ENCODE data around the gene IFRD1.
"Not testable (repeated sequence)": the region's sequence is repeated elsewhere in the genome, so short reads cannot be mapped to it uniquely, and the experiment has no call there.

The IFRD1 gene

GRCh38 chr7:112504093-112504695 is 53.9 kb downstream of the IFRD1 start:
- H3K36me3 ChIP-seq (ENCODE audit: control insufficient read depth in 2 of 2, insufficient read depth in 2 of 2, low read length in 2 of 2) = no peaks in the 10 kb centered on the region
- H3K4me1 ChIP-seq (ENCODE audit: control insufficient read depth, insufficient read depth, low read length) = peaks cover 4% of the 10 kb centered on the region
- no peak overlapping the region for H3K9ac ChIP-seq (ENCODE audit: low read length in 2 of 2)
- no peak overlapping the region for H3K4me3 ChIP-seq (ENCODE audit: low read length in 2 of 2)
- H3K27ac ChIP-seq (ENCODE audit: low read length) = no peak overlapping the region
- no peaks in the 10 kb centered on the region for H3K27me3 ChIP-seq (ENCODE audit: control insufficient read depth in 1 of 2, insufficient read depth in 2 of 2, low read length in 2 of 2)
- H3K9me3 ChIP-seq (ENCODE audit: control insufficient read depth in 2 of 2, low read length in 2 of 2) = no peaks in the 10 kb centered on the region

GRCh38 chr7:112505495-112505894 is 55.2 kb downstream of the IFRD1 start:
- no peak overlapping the region for H3K4me3 ChIP-seq (ENCODE audit: low read length in 2 of 2)
- H3K36me3 ChIP-seq (ENCODE audit: control insufficient read depth in 2 of 2, insufficient read depth in 2 of 2, low read length in 2 of 2) = no peaks in the 10 kb centered on the region
- H3K4me1 ChIP-seq (ENCODE audit: control insufficient read depth, insufficient read depth, low read length) = peaks cover 4% of the 10 kb centered on the region
- no peak overlapping the region for H3K27ac ChIP-seq (ENCODE audit: low read length)
- no peak overlapping the region for H3K9ac ChIP-seq (ENCODE audit: low read length in 2 of 2)
- no peaks in the 10 kb centered on the region for H3K27me3 ChIP-seq (ENCODE audit: control insufficient read depth in 1 of 2, insufficient read depth in 2 of 2, low read length in 2 of 2)
- no peaks in the 10 kb centered on the region for H3K9me3 ChIP-seq (ENCODE audit: control insufficient read depth in 2 of 2, low read length in 2 of 2)

GRCh38 chr7:112508404-112508803 is 58.1 kb downstream of the IFRD1 start:
- Histone ChIP-seq H3K4me1 (ENCODE audit: control insufficient read depth, insufficient read depth, low read length) (no peaks in the 10 kb centered on the region), H3K9me3 (ENCODE audit: control insufficient read depth in 2 of 2, low read length in 2 of 2) (no peaks in the 10 kb centered on the region), H3K9ac (ENCODE audit: low read length in 2 of 2) (no peak overlapping the region), H3K36me3 (ENCODE audit: control insufficient read depth in 2 of 2, insufficient read depth in 2 of 2, low read length in 2 of 2) (no peaks in the 10 kb centered on the region), H3K4me3 (ENCODE audit: low read length in 2 of 2) (no peak overlapping the region), H3K27me3 (ENCODE audit: control insufficient read depth in 1 of 2, insufficient read depth in 2 of 2, low read length in 2 of 2) (peaks cover 0 to 2% of the 10 kb centered on the region in 2 donors), H3K27ac (ENCODE audit: low read length) (no peak overlapping the region)

GRCh38 chr7:112509402-112509801 is 59.1 kb downstream of the IFRD1 start:
- no peaks in the 10 kb centered on the region for H3K36me3 ChIP-seq (ENCODE audit: control insufficient read depth in 2 of 2, insufficient read depth in 2 of 2, low read length in 2 of 2)
- no peaks in the 10 kb centered on the region for H3K9me3 ChIP-seq (ENCODE audit: control insufficient read depth in 2 of 2, low read length in 2 of 2)

GRCh38 chr7:112510001-112510742 is 59.9 kb downstream of the IFRD1 start:
- H3K4me3 ChIP-seq (ENCODE audit: low read length in 2 of 2) = no peak overlapping the region
- no peaks in the 10 kb centered on the region for H3K9me3 ChIP-seq (ENCODE audit: control insufficient read depth in 2 of 2, low read length in 2 of 2)
- no peak overlapping the region for H3K27ac ChIP-seq (ENCODE audit: low read length)
- H3K27me3 ChIP-seq (ENCODE audit: control insufficient read depth in 1 of 2, insufficient read depth in 2 of 2, low read length in 2 of 2) = peaks cover 0 to 2% of the 10 kb centered on the region in 2 donors
- no peak overlapping the region for H3K9ac ChIP-seq (ENCODE audit: low read length in 2 of 2)
- no peaks in the 10 kb centered on the region for H3K4me1 ChIP-seq (ENCODE audit: control insufficient read depth, insufficient read depth, low read length)
- no peaks in the 10 kb centered on the region for H3K36me3 ChIP-seq (ENCODE audit: control insufficient read depth in 2 of 2, insufficient read depth in 2 of 2, low read length in 2 of 2)

More at GRCh38 chr7:112509402-112509801, 59.1 kb downstream of the IFRD1 start:
- Histone ChIP-seq H3K27me3 (ENCODE audit: control insufficient read depth in 1 of 2, insufficient read depth in 2 of 2, low read length in 2 of 2) (peaks cover 0 to 2% of the 10 kb centered on the region in 2 donors), H3K27ac (ENCODE audit: low read length) (no peak overlapping the region), H3K9ac (ENCODE audit: low read length in 2 of 2) (no peak overlapping the region), H3K4me1 (ENCODE audit: control insufficient read depth, insufficient read depth, low read length) (no peaks in the 10 kb centered on the region), H3K4me3 (ENCODE audit: low read length in 2 of 2) (no peak overlapping the region)

GRCh38 chr7:112510743-112511110 is 60.5 kb downstream of the IFRD1 start:
- Histone ChIP-seq H3K36me3 (ENCODE audit: control insufficient read depth in 2 of 2, insufficient read depth in 2 of 2, low read length in 2 of 2) (no peaks in the 10 kb centered on the region), H3K9ac (ENCODE audit: low read length in 2 of 2) (no peak overlapping the region), H3K9me3 (ENCODE audit: control insufficient read depth in 2 of 2, low read length in 2 of 2) (no peaks in the 10 kb centered on the region), H3K4me1 (ENCODE audit: control insufficient read depth, insufficient read depth, low read length) (no peaks in the 10 kb centered on the region), H3K27ac (ENCODE audit: low read length) (no peak overlapping the region), H3K4me3 (ENCODE audit: low read length in 2 of 2) (no peak overlapping the region), H3K27me3 (ENCODE audit: control insufficient read depth in 1 of 2, insufficient read depth in 2 of 2, low read length in 2 of 2) (peaks cover 0 to 2% of the 10 kb centered on the region in 2 donors)

- Histone ChIP-seq H3K4me3 (ENCODE audit: low read length in 2 of 2) (no peak overlapping the region), H3K9me3 (ENCODE audit: control insufficient read depth in 2 of 2, low read length in 2 of 2) (no peaks in the 10 kb centered on the region), H3K27ac (ENCODE audit: low read length) (no peak overlapping the region), H3K36me3 (ENCODE audit: control insufficient read depth in 2 of 2, insufficient read depth in 2 of 2, low read length in 2 of 2) (no peaks in the 10 kb centered on the region), H3K27me3 (ENCODE audit: control insufficient read depth in 1 of 2, insufficient read depth in 2 of 2, low read length in 2 of 2) (peaks cover 0 to 2% of the 10 kb centered on the region in 2 donors), H3K9ac (ENCODE audit: low read length in 2 of 2) (no peak overlapping the region), H3K4me1 (ENCODE audit: control insufficient read depth, insufficient read depth, low read length) (no peaks in the 10 kb centered on the region)
Observed at GRCh38 chr7:112511451-112512202, 61.4 kb downstream of the IFRD1 start.

GRCh38 chr7:112512451-112513210 is 62.4 kb downstream of the IFRD1 start:
- Histone ChIP-seq H3K27me3 (ENCODE audit: control insufficient read depth in 1 of 2, insufficient read depth in 2 of 2, low read length in 2 of 2) (peaks cover 0 to 2% of the 10 kb centered on the region in 2 donors), H3K9ac (ENCODE audit: low read length in 2 of 2) (no peak overlapping the region), H3K36me3 (ENCODE audit: control insufficient read depth in 2 of 2, insufficient read depth in 2 of 2, low read length in 2 of 2) (no peaks in the 10 kb centered on the region), H3K9me3 (ENCODE audit: control insufficient read depth in 2 of 2, low read length in 2 of 2) (no peaks in the 10 kb centered on the region), H3K4me1 (ENCODE audit: control insufficient read depth, insufficient read depth, low read length) (no peaks in the 10 kb centered on the region), H3K27ac (ENCODE audit: low read length) (no peak overlapping the region), H3K4me3 (ENCODE audit: low read length in 2 of 2) (no peak overlapping the region)

- Histone ChIP-seq H3K36me3 (ENCODE audit: control insufficient read depth in 2 of 2, insufficient read depth in 2 of 2, low read length in 2 of 2) (no peaks in the 10 kb centered on the region), H3K9ac (ENCODE audit: low read length in 2 of 2) (no peak overlapping the region), H3K27me3 (ENCODE audit: control insufficient read depth in 1 of 2, insufficient read depth in 2 of 2, low read length in 2 of 2) (peaks cover 0 to 2% of the 10 kb centered on the region in 2 donors), H3K27ac (ENCODE audit: low read length) (no peak overlapping the region), H3K4me3 (ENCODE audit: low read length in 2 of 2) (no peak overlapping the region), H3K9me3 (ENCODE audit: control insufficient read depth in 2 of 2, low read length in 2 of 2) (no peaks in the 10 kb centered on the region), H3K4me1 (ENCODE audit: control insufficient read depth, insufficient read depth, low read length) (no peaks in the 10 kb centered on the region)
Observed at GRCh38 chr7:112515989-112516388, 65.7 kb downstream of the IFRD1 start.

- not testable (repeated sequence) for H3K9ac ChIP-seq (ENCODE audit: low read length in 2 of 2); H3K4me3 ChIP-seq (ENCODE audit: low read length in 2 of 2); H3K4me1 ChIP-seq (ENCODE audit: control insufficient read depth, insufficient read depth, low read length); H3K9me3 ChIP-seq (ENCODE audit: control insufficient read depth in 2 of 2, low read length in 2 of 2); H3K27ac ChIP-seq (ENCODE audit: low read length); H3K36me3 ChIP-seq (ENCODE audit: control insufficient read depth in 2 of 2, insufficient read depth in 2 of 2, low read length in 2 of 2); H3K27me3 ChIP-seq (ENCODE audit: control insufficient read depth in 1 of 2, insufficient read depth in 2 of 2, low read length in 2 of 2)
Observed at GRCh38 chr7:112516418-112516817, 66.2 kb downstream of the IFRD1 start.

Data from stomach smooth muscle (tissue), 2 donors.